ENCODE results near the gene GMPS. TPM values are rescaled to one million over a fixed set of nuclear protein-coding genes. Genes with fewer than 3 reads are reported as not detected.

GMPS gene
- total and polyA plus RNA-seq, 9 of the 15 experiments (the other 6 are each of a cell fraction or from before 2014, with no cell fraction given): 73.7 to 282 (median 156) TPM

- TF ChIP-seq, protein P1, sequence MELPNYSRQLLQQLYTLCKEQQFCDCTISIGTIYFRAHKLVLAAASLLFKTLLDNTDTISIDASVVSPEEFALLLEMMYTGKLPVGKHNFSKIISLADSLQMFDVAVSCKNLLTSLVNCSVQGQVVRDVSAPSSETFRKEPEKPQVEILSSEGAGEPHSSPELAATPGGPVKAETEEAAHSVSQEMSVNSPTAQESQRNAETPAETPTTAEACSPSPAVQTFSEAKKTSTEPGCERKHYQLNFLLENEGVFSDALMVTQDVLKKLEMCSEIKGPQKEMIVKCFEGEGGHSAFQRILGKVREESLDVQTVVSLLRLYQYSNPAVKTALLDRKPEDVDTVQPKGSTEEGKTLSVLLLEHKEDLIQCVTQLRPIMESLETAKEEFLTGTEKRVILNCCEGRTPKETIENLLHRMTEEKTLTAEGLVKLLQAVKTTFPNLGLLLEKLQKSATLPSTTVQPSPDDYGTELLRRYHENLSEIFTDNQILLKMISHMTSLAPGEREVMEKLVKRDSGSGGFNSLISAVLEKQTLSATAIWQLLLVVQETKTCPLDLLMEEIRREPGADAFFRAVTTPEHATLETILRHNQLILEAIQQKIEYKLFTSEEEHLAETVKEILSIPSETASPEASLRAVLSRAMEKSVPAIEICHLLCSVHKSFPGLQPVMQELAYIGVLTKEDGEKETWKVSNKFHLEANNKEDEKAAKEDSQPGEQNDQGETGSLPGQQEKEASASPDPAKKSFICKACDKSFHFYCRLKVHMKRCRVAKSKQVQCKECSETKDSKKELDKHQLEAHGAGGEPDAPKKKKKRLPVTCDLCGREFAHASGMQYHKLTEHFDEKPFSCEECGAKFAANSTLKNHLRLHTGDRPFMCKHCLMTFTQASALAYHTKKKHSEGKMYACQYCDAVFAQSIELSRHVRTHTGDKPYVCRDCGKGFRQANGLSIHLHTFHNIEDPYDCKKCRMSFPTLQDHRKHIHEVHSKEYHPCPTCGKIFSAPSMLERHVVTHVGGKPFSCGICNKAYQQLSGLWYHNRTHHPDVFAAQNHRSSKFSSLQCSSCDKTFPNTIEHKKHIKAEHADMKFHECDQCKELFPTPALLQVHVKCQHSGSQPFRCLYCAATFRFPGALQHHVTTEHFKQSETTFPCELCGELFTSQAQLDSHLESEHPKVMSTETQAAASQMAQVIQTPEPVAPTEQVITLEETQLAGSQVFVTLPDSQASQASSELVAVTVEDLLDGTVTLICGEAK (IDR thresholded peaks at IDR 0.05): no peak
- TF ChIP-seq, protein P1 (CRISPR knock-in tag; IDR thresholded peaks at IDR 0.05): 0 out of 2 replicates have a peak, but pooled peaks have one; percentile 46
- TF ChIP-seq MLLT1 (IDR thresholded peaks at IDR 0.05) (peak in 1 of 2 experiments; percentile 82; a peak in 2 of 4 replicates), SMAD1 (IDR thresholded peaks at IDR 0.05; ENCODE audit: low read depth, low read length, partially characterized antibody) (peak; percentile 33), CTCF (IDR thresholded peaks at IDR 0.05 in 2 of 3, conservative IDR thresholded peaks at IDR 0.05 in 1 of 3; ENCODE audit: insufficient read depth in 2 of 3, low read depth in 1 of 3, low read length in 3 of 3) (peak in 1 of 3 experiments; percentile 28; a peak in 3 of 6 replicates), HIVEP1 (CRISPR knock-in tag; IDR thresholded peaks at IDR 0.05) (no peak), SIN3A (IDR thresholded peaks at IDR 0.05; ENCODE audit: borderline replicate concordance in 2 of 2, control insufficient read depth in 1 of 2, low read depth in 2 of 2, low read length in 2 of 2) (peak in 1 of 2 experiments; percentile 61; a peak in 1 of 4 replicates)
Measured at GRCh38 chr3:155853214-155854140, 17.0 kb upstream of the GMPS start (continued).

All from K562 (cell line).